T-cell (primary cell): ENCODE results near the gene GPRC5C. TPM values are rescaled to one million over a fixed set of nuclear protein-coding genes. Genes with fewer than 3 reads are reported as not detected.
"Not testable (repeated sequence)": the region's sequence is repeated elsewhere in the genome, so short reads cannot be mapped to it uniquely, and the experiment has no call there.

ENCODE experiments used
- ATAC-seq, 4 experiments: fragments of 200-7000 bp in 3 of 4; fragments of 150-1000 bp in 1 of 4; cut with Tn5 transposase; replicated peaks in 1 of 4; 1 replicate in 3 of 4; 2 replicates in 1 of 4; pipeline ENCODE4 v1.10.0; 2021; ENCODE audit warnings: moderate library complexity in 3 of 4, mild to moderate bottlenecking in 2 of 4, moderate number of reproducible peaks in 1 of 4
- CTCF ChIA-PET, 2 donors: fragments of 300-600 bp; sonication (Branson Sonifier 250); formaldehyde crosslinking; loops; one replicate each; lab custom pipeline; 2022; ENCODE audit warnings: antibody characterized with exemption in 2 of 2; lab: Charles Lee
- POLR2A ChIA-PET, 2 donors: fragments of 300-600 bp; sonication (Branson Sonifier 250); formaldehyde crosslinking; loops; one replicate each; lab custom pipeline; 2022; ENCODE audit warnings: antibody characterized with exemption in 2 of 2; lab: Charles Lee
- DNase-seq, 35 experiments: peaks; one replicate each; pipeline versions ENCODE4 v3.0.0 to v3.0.0-alpha.2; 2013 to 2023
- H3K27ac ChIP-seq: one replicate; pipeline ENCODE4 v1.5.1; 2013; ENCODE audit warnings: low read length
- H3K27me3 ChIP-seq, 2 experiments: replicated peaks in 1 of 2; 1 replicate in 1 of 2; 2 replicates in 1 of 2; pipeline versions ENCODE4 v1.6.1 to v1.7.0; 2013; ENCODE audit warnings: low read length in 1 of 2, mixed read lengths in 1 of 2; ENCODE audit not compliant: control insufficient read depth in 2 of 2, insufficient read depth in 2 of 2; ENCODE audit errors: extremely low read depth in 1 of 2
- H3K36me3 ChIP-seq, 2 donors: 1 replicate in 1 of 2; 2 replicates in 1 of 2; pipeline versions ENCODE4 v1.6.1 to v1.7.0; 2013; ENCODE audit warnings: low read length in 1 of 2; ENCODE audit not compliant: control insufficient read depth in 2 of 2, insufficient read depth in 1 of 2; ENCODE audit errors: extremely low read depth in 1 of 2
- H3K4me1 ChIP-seq, 2 experiments: 1 replicate in 1 of 2; 2 replicates in 1 of 2; pipeline versions ENCODE4 v1.6.1 to v1.7.0; 2013; ENCODE audit warnings: low read length in 2 of 2, mixed read lengths in 1 of 2; ENCODE audit not compliant: insufficient read depth in 2 of 2, control insufficient read depth in 1 of 2; ENCODE audit errors: extremely low read depth in 1 of 2
- H3K4me3 ChIP-seq, 2 donors: 1 replicate in 1 of 2; 2 replicates in 1 of 2; pipeline versions ENCODE4 v1.5.1 to v1.7.0; 2013; ENCODE audit warnings: mild to moderate bottlenecking in 2 of 2, low read length in 1 of 2, moderate library complexity in 1 of 2; ENCODE audit not compliant: control insufficient read depth in 1 of 2; ENCODE audit errors: extremely low read depth in 1 of 2
- H3K9me3 ChIP-seq: 2 replicates; pipeline ENCODE4 v1.7.0; 2013
- H3K27ac Mint-ChIP-seq, 2 donors: one replicate each; pipeline ENCODE4 v1.8.0; 2020 to 2021; ENCODE audit warnings: mild to moderate bottlenecking in 2 of 2, mixed read lengths in 2 of 2
- H3K27me3 Mint-ChIP-seq, 2 donors: one replicate each; pipeline ENCODE4 v1.8.0; 2021 to 2022; ENCODE audit warnings: mixed read lengths in 2 of 2
- H3K36me3 Mint-ChIP-seq: one replicate; pipeline ENCODE4 v1.8.0; 2021; ENCODE audit warnings: mixed read lengths
- H3K4me1 Mint-ChIP-seq, 3 donors: one replicate each; pipeline ENCODE4 v1.8.0; 2020 to 2022; ENCODE audit warnings: mixed read lengths in 3 of 3, mild to moderate bottlenecking in 1 of 3
- H3K4me3 Mint-ChIP-seq, 3 donors: one replicate each; pipeline ENCODE4 v1.8.0; 2020 to 2022; ENCODE audit warnings: mild to moderate bottlenecking in 3 of 3, mixed read lengths in 3 of 3, moderate library complexity in 3 of 3
- H3K9me3 Mint-ChIP-seq, 3 donors: one replicate each; pipeline ENCODE4 v1.8.0; 2020 to 2022; ENCODE audit warnings: mixed read lengths in 3 of 3
- WGBS: methylation state at CpG from one replicate; pipeline ENCODE4 v1.1.5; 2013; ENCODE audit warnings: missing lambda C conversion rate; ENCODE audit not compliant: insufficient coverage; 5-methylcytosine and 5-hydroxymethylcytosine counted together
- total RNA-seq, 35 experiments: library from RNA in 6 of 35; stranded (reverse) in 6 of 35; fragments of 120-200 nt in 1 of 35; gene quantifications; one replicate each; pipeline versions ENCODE4 v1.2.1 to v1.2.4 and lab custom pipeline; 2013 to 2026

Gene GPRC5C
- total RNA-seq, 5 donors from 2014 or later (not counting 1 experiment from before 2014, with no cell fraction given), result 0.46 to 1.5 (median 0.55) TPM; not detected in 2

DNA sequence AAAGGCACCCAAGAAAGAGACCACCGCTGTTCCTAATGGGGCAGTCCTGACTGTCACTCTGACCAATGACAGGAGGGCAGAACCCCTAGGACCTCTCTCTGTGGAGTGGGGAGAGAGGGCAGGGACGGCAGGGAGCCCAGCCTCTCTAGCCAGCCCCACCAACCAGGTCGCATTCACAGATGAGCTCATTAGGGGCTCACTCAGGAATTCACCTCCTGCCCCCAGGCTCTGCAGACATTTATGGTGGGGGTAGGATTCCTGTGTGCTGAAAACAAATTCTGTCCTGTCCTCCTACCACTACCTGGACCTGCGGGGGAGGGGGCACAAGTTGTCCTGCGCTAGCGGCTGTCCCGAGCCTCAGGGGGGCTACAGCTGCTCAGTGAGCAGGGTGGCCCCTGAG, 27.7 kb upstream of the GPRC5C start:
- H3K4me1 Mint-ChIP-seq, result peaks cover 0 to 4% (median 0%) of the 10 kb centered on the region in 3 donors
- H3K27ac Mint-ChIP-seq, result no peak overlapping the region
- DNase-seq, result no peak

DNA sequence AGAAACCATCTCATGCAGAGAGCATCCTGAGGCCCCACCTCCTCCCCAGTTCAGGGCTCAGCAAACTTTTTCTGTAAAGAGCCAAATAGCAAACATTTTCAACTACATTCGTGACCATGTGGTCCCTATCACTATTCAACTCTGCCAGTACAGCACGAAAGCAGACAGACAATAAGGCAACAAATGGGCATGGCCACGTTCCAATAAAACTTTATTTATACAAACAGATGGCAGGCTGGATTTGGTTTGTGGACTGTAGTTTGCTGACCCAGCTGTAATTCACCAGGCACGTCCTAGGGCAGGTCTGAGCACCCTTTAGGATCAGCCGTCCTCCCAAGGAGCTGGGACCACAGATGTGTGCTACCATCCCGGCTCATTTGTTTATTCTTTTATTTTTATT, 27.1 kb upstream of the GPRC5C start:
- no peak overlapping the region for H3K4me3 ChIP-seq
- no peaks in the 10 kb centered on the region for H3K36me3 Mint-ChIP-seq
- H3K9me3 Mint-ChIP-seq, result no peaks in the 10 kb centered on the region
- peaks cover 0 to 8% of the 10 kb centered on the region in 2 experiments for H3K27me3 ChIP-seq
- DNase-seq, result no peak
- no peak overlapping the region for H3K27ac ChIP-seq
- H3K4me1 ChIP-seq, result no peaks in the 10 kb centered on the region
- H3K36me3 ChIP-seq, result no peaks in the 10 kb centered on the region
- H3K27me3 Mint-ChIP-seq, result peaks cover 0 to 6% of the 10 kb centered on the region in 2 donors
- WGBS, result no CpG with 5 or more reads among the region's 6 CpGs
- no peak for ATAC-seq
- POLR2A ChIA-PET, result no interaction called here
- H3K9me3 ChIP-seq, result no peaks in the 10 kb centered on the region
- CTCF ChIA-PET, result no interaction called here
- no peak overlapping the region for H3K4me3 Mint-ChIP-seq
- H3K4me1 Mint-ChIP-seq, result peaks cover 0 to 4% (median 0%) of the 10 kb centered on the region in 3 donors
- no peak overlapping the region for H3K27ac Mint-ChIP-seq

More for the DNA sequence above, 27.7 kb upstream of the GPRC5C start:
- CTCF ChIA-PET, result no interaction called here
- Mint-ChIP-seq H3K4me3 (no peak overlapping the region), H3K27me3 (peaks cover 0 to 6% of the 10 kb centered on the region in 2 donors), H3K9me3 (no peaks in the 10 kb centered on the region), H3K36me3 (no peaks in the 10 kb centered on the region)
- no peak for ATAC-seq
- POLR2A ChIA-PET, result no interaction called here
- 83% methylated on average over 4 of the region's 7 CpGs for WGBS
- Histone ChIP-seq H3K4me1 (no peaks in the 10 kb centered on the region), H3K4me3 (no peak overlapping the region), H3K36me3 (no peaks in the 10 kb centered on the region), H3K27ac (no peak overlapping the region), H3K9me3 (no peaks in the 10 kb centered on the region), H3K27me3 (peaks cover 0 to 8% of the 10 kb centered on the region in 2 experiments)

DNA sequence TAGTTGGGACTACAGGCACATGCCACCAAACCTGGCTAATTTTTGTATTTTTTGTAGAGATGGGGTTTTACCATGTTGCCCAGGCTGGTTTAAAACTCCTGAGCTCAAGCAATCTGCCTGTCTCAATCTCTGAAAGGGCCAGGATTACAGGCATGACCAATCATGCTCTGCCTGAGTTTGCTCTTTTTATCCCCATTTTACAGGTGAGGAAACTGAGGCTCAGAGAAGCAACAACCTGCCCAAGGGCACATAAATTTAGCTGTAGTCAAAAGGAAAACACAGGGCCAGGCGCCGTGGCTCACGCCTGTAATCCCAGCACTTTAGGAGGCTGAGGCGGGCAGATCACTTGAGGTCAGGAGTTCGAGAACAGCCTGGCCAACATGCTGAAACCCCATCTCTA, 26.6 kb upstream of the GPRC5C start:
- H3K4me3 Mint-ChIP-seq, H3K4me1 Mint-ChIP-seq, H3K27ac ChIP-seq, H3K36me3 ChIP-seq, H3K27me3 ChIP-seq, H3K4me3 ChIP-seq, POLR2A ChIA-PET, CTCF ChIA-PET, H3K27me3 Mint-ChIP-seq, ATAC-seq, H3K9me3 Mint-ChIP-seq, H3K9me3 ChIP-seq, H3K4me1 ChIP-seq, DNase-seq, H3K36me3 Mint-ChIP-seq, H3K27ac Mint-ChIP-seq: not testable (repeated sequence)
- 82% methylated on average over 5 of the region's 5 CpGs for WGBS

DNA sequence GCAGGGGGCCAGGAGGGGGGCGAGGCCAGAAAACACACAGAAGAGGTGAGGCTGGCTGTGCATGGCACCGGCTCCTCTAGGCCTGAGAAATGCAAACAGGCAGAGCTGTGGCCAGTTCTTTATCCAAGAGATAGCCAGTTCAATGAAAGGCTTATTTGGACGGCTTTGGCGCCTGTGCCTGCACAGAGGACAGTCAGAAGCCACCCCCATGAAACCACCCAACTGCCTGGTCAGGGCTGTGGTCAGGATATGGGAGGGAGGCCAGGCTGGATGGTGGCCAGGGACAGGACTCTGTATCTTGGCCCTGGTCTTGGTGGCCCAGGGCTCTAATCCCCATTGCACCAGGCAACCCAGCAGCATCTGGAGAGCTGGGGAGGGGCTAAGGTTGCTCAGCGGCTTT, 24.5 kb upstream of the GPRC5C start:
- Mint-ChIP-seq H3K36me3 (no peaks in the 10 kb centered on the region), H3K4me3 (no peak overlapping the region), H3K4me1 (peaks cover 0 to 4% (median 0%) of the 10 kb centered on the region in 3 donors), H3K27me3 (peaks cover 0 to 9% of the 10 kb centered on the region in 2 donors), H3K9me3 (no peaks in the 10 kb centered on the region), H3K27ac (no peak overlapping the region)
- Histone ChIP-seq H3K4me3 (no peak overlapping the region), H3K27ac (no peak overlapping the region), H3K9me3 (no peaks in the 10 kb centered on the region), H3K36me3 (no peaks in the 10 kb centered on the region), H3K27me3 (peaks cover 0 to 10% of the 10 kb centered on the region in 2 experiments), H3K4me1 (no peaks in the 10 kb centered on the region)
- 61% methylated on average over 2 of the region's 5 CpGs for WGBS
- ChIA-PET POLR2A (no interaction called here), CTCF (no interaction called here)
- DNase-seq (no peak), ATAC-seq (no peak)

DNA sequence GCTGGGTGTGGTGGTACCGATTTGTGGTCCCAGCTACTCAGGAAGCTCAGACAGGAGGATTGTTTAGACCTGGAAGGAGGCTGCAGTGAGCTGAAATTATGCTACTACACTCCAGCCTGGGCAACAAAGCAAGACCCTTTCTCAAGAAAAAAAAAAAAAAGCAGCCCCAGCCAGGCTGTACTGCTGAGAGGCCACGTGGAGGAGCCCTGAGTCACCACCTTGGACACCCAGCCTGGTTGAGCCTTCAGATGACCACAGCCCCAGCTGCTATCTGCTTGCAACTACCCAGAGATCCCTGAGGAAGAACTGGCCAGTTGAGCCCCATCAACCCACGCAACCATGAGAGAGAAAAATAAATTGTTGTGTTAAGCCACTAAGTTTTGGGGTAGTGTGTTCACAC, 23.6 kb upstream of the GPRC5C start:
- ATAC-seq (no peak), DNase-seq (no peak)
- no peaks in the 10 kb centered on the region for H3K36me3 ChIP-seq
- H3K4me1 ChIP-seq, result no peaks in the 10 kb centered on the region
- CTCF ChIA-PET, result interaction anchor here in 1 of 2 donors (0.7 kb wide), 1 partner anchor 163 kb away, joined by 4 read pairs; no protein-coding TSS in a partner anchor
- H3K4me3 ChIP-seq, result no peak overlapping the region
- Mint-ChIP-seq H3K4me3 (no peak overlapping the region), H3K27ac (no peak overlapping the region), H3K27me3 (peaks cover 0 to 9% of the 10 kb centered on the region in 2 donors), H3K36me3 (no peaks in the 10 kb centered on the region), H3K4me1 (peaks cover 0 to 4% (median 0%) of the 10 kb centered on the region in 3 donors), H3K9me3 (no peaks in the 10 kb centered on the region)
- no peak overlapping the region for H3K27ac ChIP-seq
- 60% methylated on average over 1 of the region's 3 CpGs for WGBS
- H3K9me3 ChIP-seq, result no peaks in the 10 kb centered on the region
- POLR2A ChIA-PET, result no interaction called here
- H3K27me3 ChIP-seq, result peaks cover 0 to 13% of the 10 kb centered on the region in 2 experiments

DNA sequence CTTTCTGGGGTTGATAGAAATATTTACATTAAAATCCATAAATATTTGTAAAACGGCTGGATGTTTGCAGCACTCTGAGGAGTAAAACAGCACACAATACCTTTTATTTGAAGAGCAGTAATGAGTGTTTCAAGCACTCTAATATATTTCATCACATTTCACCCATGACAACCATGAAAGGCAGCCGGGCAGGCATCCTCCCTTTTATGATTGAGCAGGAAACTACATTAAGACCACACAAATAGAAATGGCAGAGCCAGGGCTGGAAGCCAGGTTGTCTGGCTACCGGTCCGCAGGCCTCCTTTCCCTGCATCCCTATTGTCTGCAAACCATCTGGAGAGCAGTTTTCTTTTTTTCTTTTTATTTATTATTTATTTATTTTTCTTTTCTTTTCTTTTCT, 23.1 kb upstream of the GPRC5C start:
- peaks cover 0 to 13% of the 10 kb centered on the region in 2 experiments for H3K27me3 ChIP-seq
- CTCF ChIA-PET, result no interaction called here
- H3K4me1 Mint-ChIP-seq, result peaks cover 0 to 4% (median 0%) of the 10 kb centered on the region in 3 donors
- H3K27ac ChIP-seq, result no peak overlapping the region
- no peaks in the 10 kb centered on the region for H3K4me1 ChIP-seq
- no peaks in the 10 kb centered on the region for H3K36me3 Mint-ChIP-seq
- no peaks in the 10 kb centered on the region for H3K9me3 Mint-ChIP-seq
- no peaks in the 10 kb centered on the region for H3K9me3 ChIP-seq
- ATAC-seq (no peak), DNase-seq (no peak)
- WGBS, result no CpG with 5 or more reads among the region's 4 CpGs
- POLR2A ChIA-PET, result no interaction called here
- no peaks in the 10 kb centered on the region for H3K36me3 ChIP-seq
- H3K27ac Mint-ChIP-seq, result no peak overlapping the region
- H3K4me3 Mint-ChIP-seq, result no peak overlapping the region
- peaks cover 0 to 8% of the 10 kb centered on the region in 2 donors for H3K27me3 Mint-ChIP-seq
- H3K4me3 ChIP-seq, result no peak overlapping the region

DNA sequence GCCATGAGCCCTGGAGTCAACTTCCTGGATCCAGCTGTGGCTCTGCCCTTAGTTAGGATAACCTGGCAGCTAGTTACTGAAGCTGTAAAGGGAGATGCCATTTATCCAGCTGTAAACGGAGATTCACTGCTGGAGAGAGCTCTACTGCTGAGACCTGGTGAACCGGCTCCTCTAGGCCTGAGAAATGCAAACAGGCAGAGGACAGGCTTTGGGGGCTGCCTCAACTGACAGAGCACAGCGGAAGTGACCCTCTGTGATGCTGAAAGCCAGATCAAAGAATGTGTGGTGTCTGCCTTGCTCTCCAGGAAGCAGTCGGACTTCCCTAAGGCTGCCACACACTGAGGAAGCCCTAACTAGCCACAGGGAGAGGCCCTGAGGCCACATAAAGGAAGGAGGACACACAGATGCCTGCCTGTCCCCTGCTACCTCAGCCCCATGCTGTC, 21.9 kb upstream of the GPRC5C start:
- WGBS, result 45% methylated on average over 4 of the region's 4 CpGs
- ATAC-seq (no peak), DNase-seq (no peak)
- POLR2A ChIA-PET, result no interaction called here
- Mint-ChIP-seq H3K27me3 (peaks cover 0 to 8% of the 10 kb centered on the region in 2 donors), H3K4me3 (no peak overlapping the region), H3K36me3 (no peaks in the 10 kb centered on the region), H3K27ac (no peak overlapping the region), H3K9me3 (no peaks in the 10 kb centered on the region), H3K4me1 (peaks cover 0 to 4% (median 0%) of the 10 kb centered on the region in 3 donors)
- H3K4me3 ChIP-seq, result no peak overlapping the region
- H3K4me1 ChIP-seq, result no peaks in the 10 kb centered on the region
- H3K9me3 ChIP-seq, result no peaks in the 10 kb centered on the region
- H3K36me3 ChIP-seq, result no peaks in the 10 kb centered on the region
- no peak overlapping the region for H3K27ac ChIP-seq
- peaks cover 0 to 10% of the 10 kb centered on the region in 2 experiments for H3K27me3 ChIP-seq
- CTCF ChIA-PET, result no interaction called here
